ENCODE data around the gene KCNMB2.

KCNMB2 gene

GRCh38 chr3:178761461-178761860, 225.2 kb downstream of the KCNMB2 start:
- DNase-seq (ENCODE audit: extremely low read depth, low read depth) = no peak
- no peak for TF ChIP-seq CTCF (IDR thresholded peaks at IDR 0.05; ENCODE audit: low read depth, low read length, missing control alignments)
- no peak overlapping the region for H3K4me3 ChIP-seq (replicated peaks; ENCODE audit: low read depth, low read length)

GRCh38 chr3:178762385-178762784, 226.1 kb downstream of the KCNMB2 start:
- DNase-seq (ENCODE audit: extremely low read depth, low read depth) = no peak
- no peak for TF ChIP-seq CTCF (IDR thresholded peaks at IDR 0.05; ENCODE audit: low read depth, low read length, missing control alignments)
- H3K4me3 ChIP-seq (replicated peaks; ENCODE audit: low read depth, low read length) = no peak overlapping the region

- no peak for TF ChIP-seq CTCF (IDR thresholded peaks at IDR 0.05; ENCODE audit: low read depth, low read length, missing control alignments)
- no peak overlapping the region for H3K4me3 ChIP-seq (replicated peaks; ENCODE audit: low read depth, low read length)
- no peak for DNase-seq (ENCODE audit: extremely low read depth, low read depth)
Observed at GRCh38 chr3:178765472-178765871, 229.2 kb downstream of the KCNMB2 start.

GRCh38 chr3:178767581-178767980, 231.3 kb downstream of the KCNMB2 start:
- no peak for DNase-seq (ENCODE audit: extremely low read depth, low read depth)
- H3K4me3 ChIP-seq (replicated peaks; ENCODE audit: low read depth, low read length) = no peak overlapping the region
- TF ChIP-seq CTCF (IDR thresholded peaks at IDR 0.05; ENCODE audit: low read depth, low read length, missing control alignments) = no peak

- H3K4me3 ChIP-seq (replicated peaks; ENCODE audit: low read depth, low read length) = no peak overlapping the region
- no peak for TF ChIP-seq CTCF (IDR thresholded peaks at IDR 0.05; ENCODE audit: low read depth, low read length, missing control alignments)
- no peak for DNase-seq (ENCODE audit: extremely low read depth, low read depth)
Observed at GRCh38 chr3:178768072-178768864, 232.0 kb downstream of the KCNMB2 start.

- DNase-seq (ENCODE audit: extremely low read depth, low read depth) = no peak
- H3K4me3 ChIP-seq (replicated peaks; ENCODE audit: low read depth, low read length) = no peak overlapping the region
- no peak for TF ChIP-seq CTCF (IDR thresholded peaks at IDR 0.05; ENCODE audit: low read depth, low read length, missing control alignments)
Observed at GRCh38 chr3:178771511-178771910, 235.3 kb downstream of the KCNMB2 start.

- no peak overlapping the region for H3K4me3 ChIP-seq (replicated peaks; ENCODE audit: low read depth, low read length)
- DNase-seq (ENCODE audit: extremely low read depth, low read depth) = no peak
- no peak for TF ChIP-seq CTCF (IDR thresholded peaks at IDR 0.05; ENCODE audit: low read depth, low read length, missing control alignments)
Observed at GRCh38 chr3:178772746-178773145, 236.5 kb downstream of the KCNMB2 start.
